B cell (primary cell): ENCODE results near the gene PRKAB1. TPM values are rescaled to one million over a fixed set of nuclear protein-coding genes. Genes with fewer than 3 reads are reported as not detected.

Experiments
- ATAC-seq: fragments of 200-7000 bp; cut with Tn5 transposase; one replicate; pipeline ENCODE4 v1.10.0; 2021; ENCODE audit warnings: low read depth, mild to moderate bottlenecking, moderate number of reproducible peaks, moderate library complexity
- CTCF ChIA-PET: fragments of 350-600 bp; sonication (Branson Sonifier 250); formaldehyde crosslinking; loops from one replicate; lab custom pipeline; 2021; ENCODE audit warnings: antibody characterized with exemption, inconsistent platforms; lab: Charles Lee
- POLR2A ChIA-PET: fragments of 350-600 bp; sonication (Branson Sonifier 250); formaldehyde crosslinking; loops from one replicate; lab custom pipeline; 2021; ENCODE audit warnings: antibody characterized with exemption; lab: Charles Lee
- DNase-seq: peaks from one replicate; pipeline ENCODE4 v3.0.0; 2013
- H2AFZ ChIP-seq: 2 replicates; pipeline ENCODE4 v1.6.1; 2012; ENCODE audit warnings: mild to moderate bottlenecking, low read depth, low read length; ENCODE audit not compliant: insufficient read depth, poor library complexity, severe bottlenecking
- H3K27ac ChIP-seq, 2 donors: 1 replicate in 1 of 2; 2 replicates in 1 of 2; pipeline ENCODE4 v1.5.1; 2012 to 2013; ENCODE audit warnings: low read length in 2 of 2, mild to moderate bottlenecking in 2 of 2, moderate library complexity in 1 of 2
- H3K27me3 ChIP-seq, 4 experiments: fragments of 200-600 bp in 1 of 4; sonication (generic) in 1 of 4; replicated peaks in 1 of 4; 1 replicate in 2 of 4; 2 replicates in 2 of 4; pipeline versions ENCODE4 v1.6.1 to v1.7.0; 2013 to 2016; ENCODE audit warnings: low read length in 3 of 4, mild to moderate bottlenecking in 2 of 4, mixed read lengths in 1 of 4, moderate library complexity in 1 of 4; ENCODE audit not compliant: insufficient read depth in 4 of 4, control insufficient read depth in 3 of 4; ENCODE audit errors: control extremely low read depth in 1 of 4
- H3K36me3 ChIP-seq, 2 experiments: replicated peaks in 1 of 2; 1 replicate in 1 of 2; 2 replicates in 1 of 2; pipeline versions ENCODE4 v1.6.1 to v1.7.1; 2013; ENCODE audit warnings: low read length in 1 of 2; ENCODE audit not compliant: insufficient read depth in 2 of 2, control insufficient read depth in 1 of 2; ENCODE audit errors: control extremely low read depth in 1 of 2, extremely low read depth in 1 of 2
- H3K4me1 ChIP-seq, 2 donors: fragments of 200-600 bp in 1 of 2; sonication (generic) in 1 of 2; 1 replicate in 1 of 2; 2 replicates in 1 of 2; pipeline versions ENCODE4 v1.5.1 to v1.6.1; 2013 to 2017; ENCODE audit warnings: low read length in 2 of 2; ENCODE audit not compliant: control insufficient read depth in 2 of 2, insufficient read depth in 2 of 2
- H3K4me2 ChIP-seq: replicated peaks from 2 replicates; pipeline ENCODE3; 2012; ENCODE audit warnings: mild to moderate bottlenecking, low read depth, low read length; ENCODE audit not compliant: poor library complexity, severe bottlenecking
- H3K4me3 ChIP-seq, 5 experiments: fragments of 200-600 bp in 1 of 5; sonication (generic) in 1 of 5; 1 replicate in 3 of 5; 2 replicates in 2 of 5; pipeline versions ENCODE4 v1.5.1 to v1.7.0; 2011 to 2016; ENCODE audit warnings: low read length in 4 of 5, mild to moderate bottlenecking in 4 of 5, low read depth in 2 of 5, control low read depth in 1 of 5, moderate library complexity in 1 of 5; ENCODE audit not compliant: insufficient read depth in 1 of 5; ENCODE audit errors: control extremely low read depth in 1 of 5, extremely low read depth in 1 of 5
- H3K79me2 ChIP-seq: fragments of 200-600 bp; sonication (generic); one replicate; pipeline ENCODE4 v1.6.0; 2016; ENCODE audit warnings: low read length; ENCODE audit not compliant: control insufficient read depth, insufficient read depth
- H3K9ac ChIP-seq: fragments of 200-600 bp; sonication (generic); 2 replicates; pipeline ENCODE4 v1.6.1; 2017; ENCODE audit warnings: mild to moderate bottlenecking, low read length, moderate library complexity
- H3K9me3 ChIP-seq, 3 donors: one replicate each; pipeline versions ENCODE4 v1.6.1 to v1.7.1; 2013; ENCODE audit warnings: low read length in 2 of 3; ENCODE audit not compliant: control insufficient read depth in 2 of 3, insufficient read depth in 1 of 3; ENCODE audit errors: control extremely low read depth in 1 of 3
- H4K20me1 ChIP-seq: 2 replicates; pipeline ENCODE4 v1.6.0; 2012; ENCODE audit warnings: mild to moderate bottlenecking, low read length; ENCODE audit not compliant: insufficient read depth, control insufficient read depth, poor library complexity, severe bottlenecking
- H3K27ac Mint-ChIP-seq: one replicate; pipeline ENCODE4 v1.8.0; 2021; ENCODE audit warnings: mixed read lengths
- H3K27me3 Mint-ChIP-seq: one replicate; pipeline ENCODE4 v1.8.0; 2021; ENCODE audit warnings: mixed read lengths
- H3K4me1 Mint-ChIP-seq: one replicate; pipeline ENCODE4 v1.8.0; 2021; ENCODE audit warnings: mixed read lengths
- H3K4me3 Mint-ChIP-seq: one replicate; pipeline ENCODE4 v1.8.0; 2021; ENCODE audit warnings: mixed read lengths
- H3K9me3 Mint-ChIP-seq: one replicate; pipeline ENCODE4 v1.8.0; 2022; ENCODE audit warnings: mixed read lengths; ENCODE audit not compliant: insufficient read depth
- EZH2 ChIP-seq: IDR thresholded peaks from 2 replicates; pipeline ENCODE4 v1.6.1; 2012; ENCODE audit warnings: borderline replicate concordance, low read depth, mild to moderate bottlenecking, moderate library complexity, low read length; ENCODE audit not compliant: insufficient read depth, poor library complexity, severe bottlenecking
- WGBS: methylation state at CpG from one replicate; pipeline ENCODE4 v1.1.5; 2013; ENCODE audit warnings: missing lambda C conversion rate; ENCODE audit not compliant: insufficient coverage; 5-methylcytosine and 5-hydroxymethylcytosine counted together
- intact Hi-C: fragments of 100-400 bp; cut with micrococcal nuclease; formaldehyde crosslinking; loops from one replicate; pipeline ENCODE4 v1.10.0; 2022
- polyA plus RNA-seq: library from polyadenylated mRNA; depleted of rRNA; stranded (reverse); fragments of >200 nt; gene quantifications from 2 replicates; pipeline ENCODE4 v1.2.3, GENCODE V29; 2012
- total RNA-seq, 2 donors: library from RNA; stranded (reverse); fragments of 120-200 nt in 1 of 2; gene quantifications; 1 replicate in 1 of 2; 2 replicates in 1 of 2; pipeline versions ENCODE4 v1.2.3 to v1.2.4, GENCODE V29; 2013 to 2022
- TF ChIP-seq, protein P1 (sequence below): fragments of 200-600 bp; IDR thresholded peaks from one replicate; pipeline ENCODE4 v1.8.0; 2022; ENCODE audit warnings: antibody characterized with exemption, mild to moderate bottlenecking

The PRKAB1 gene
- total and polyA plus RNA-seq, 2 donors (not counting 1 experiment from before 2014, with no cell fraction given): 36.4 to 56.4 TPM

DNA sequence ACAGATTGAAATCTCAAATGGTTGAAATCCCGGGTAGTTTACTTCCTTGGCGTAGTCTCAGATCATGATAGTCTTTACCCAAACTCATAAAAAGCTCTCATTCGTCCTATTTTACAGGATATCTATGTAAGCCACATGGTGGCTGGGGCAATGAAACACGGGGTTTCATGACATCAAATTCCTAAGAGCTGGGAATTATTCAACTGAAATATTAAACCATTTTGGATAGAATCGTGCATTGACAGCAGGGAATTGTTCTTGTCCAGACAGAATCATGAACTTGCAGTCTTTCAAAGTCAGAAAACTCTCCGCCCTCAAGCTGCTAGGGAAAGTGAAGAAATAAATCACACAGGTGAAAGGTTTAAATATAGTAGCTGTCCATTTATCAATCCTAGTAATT lies 33.2 kb upstream of the PRKAB1 start:
- H3K4me1 ChIP-seq: no peaks in the 10 kb centered on the region
- no peaks in the 10 kb centered on the region for H3K36me3 ChIP-seq
- peaks cover 0 to 13% (median 3%) of the 10 kb centered on the region in 4 experiments for H3K27me3 ChIP-seq
- H3K4me3 ChIP-seq: no peak overlapping the region
- DNase-seq (no peak), ATAC-seq (no peak)
- H4K20me1 ChIP-seq: no peaks in the 10 kb centered on the region
- Mint-ChIP-seq H3K9me3 (no peaks in the 10 kb centered on the region), H3K27ac (no peak overlapping the region), H3K4me1 (no peaks in the 10 kb centered on the region), H3K4me3 (no peak overlapping the region), H3K27me3 (peaks cover 43% of the 10 kb centered on the region)
- H3K27ac ChIP-seq: no peak overlapping the region
- no peaks in the 10 kb centered on the region for H3K79me2 ChIP-seq
- H2AFZ ChIP-seq: no peak overlapping the region
- H3K9me3 ChIP-seq: no peaks in the 10 kb centered on the region
- H3K4me2 ChIP-seq: no peak overlapping the region
- ChIA-PET POLR2A (no interaction called here), CTCF (no interaction called here)
- intact Hi-C loops: no loop called here
- no peak for TF ChIP-seq EZH2
- TF ChIP-seq, protein P1, sequence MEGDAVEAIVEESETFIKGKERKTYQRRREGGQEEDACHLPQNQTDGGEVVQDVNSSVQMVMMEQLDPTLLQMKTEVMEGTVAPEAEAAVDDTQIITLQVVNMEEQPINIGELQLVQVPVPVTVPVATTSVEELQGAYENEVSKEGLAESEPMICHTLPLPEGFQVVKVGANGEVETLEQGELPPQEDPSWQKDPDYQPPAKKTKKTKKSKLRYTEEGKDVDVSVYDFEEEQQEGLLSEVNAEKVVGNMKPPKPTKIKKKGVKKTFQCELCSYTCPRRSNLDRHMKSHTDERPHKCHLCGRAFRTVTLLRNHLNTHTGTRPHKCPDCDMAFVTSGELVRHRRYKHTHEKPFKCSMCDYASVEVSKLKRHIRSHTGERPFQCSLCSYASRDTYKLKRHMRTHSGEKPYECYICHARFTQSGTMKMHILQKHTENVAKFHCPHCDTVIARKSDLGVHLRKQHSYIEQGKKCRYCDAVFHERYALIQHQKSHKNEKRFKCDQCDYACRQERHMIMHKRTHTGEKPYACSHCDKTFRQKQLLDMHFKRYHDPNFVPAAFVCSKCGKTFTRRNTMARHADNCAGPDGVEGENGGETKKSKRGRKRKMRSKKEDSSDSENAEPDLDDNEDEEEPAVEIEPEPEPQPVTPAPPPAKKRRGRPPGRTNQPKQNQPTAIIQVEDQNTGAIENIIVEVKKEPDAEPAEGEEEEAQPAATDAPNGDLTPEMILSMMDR: no peak
- H3K9ac ChIP-seq: no peak overlapping the region
- no CpG with 5 or more reads among the region's 6 CpGs for WGBS

DNA sequence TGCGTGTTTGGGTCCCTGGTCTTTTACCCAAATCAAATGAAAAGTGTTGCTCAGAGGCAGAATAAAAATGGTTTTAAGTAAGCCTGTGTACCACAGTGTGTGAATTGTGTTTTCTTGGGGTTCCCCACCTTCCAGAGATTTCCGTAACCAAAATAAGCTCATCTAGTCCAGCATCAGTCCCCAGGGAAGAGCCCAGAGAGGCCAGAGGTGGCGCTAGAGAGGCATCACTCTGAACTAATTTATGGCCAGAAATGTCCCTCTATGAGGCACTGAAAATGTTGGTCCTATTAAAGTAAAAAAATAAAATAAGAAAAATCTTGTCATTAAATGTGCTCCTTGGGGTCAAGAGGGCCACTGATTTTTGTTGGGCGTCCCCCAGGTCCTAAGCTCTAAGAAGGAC lies 24.9 kb upstream of the PRKAB1 start:
- H3K27me3 ChIP-seq: peaks cover 0 to 7% (median 0%) of the 10 kb centered on the region in 4 experiments
- H3K4me2 ChIP-seq: no peak overlapping the region
- 91% methylated on average over 2 of the region's 4 CpGs for WGBS
- Mint-ChIP-seq H3K9me3 (no peaks in the 10 kb centered on the region), H3K27ac (no peak overlapping the region), H3K27me3 (peaks cover 38% of the 10 kb centered on the region), H3K4me1 (no peaks in the 10 kb centered on the region), H3K4me3 (no peak overlapping the region)
- H3K36me3 ChIP-seq: no peaks in the 10 kb centered on the region
- ATAC-seq (no peak), DNase-seq (no peak)
- intact Hi-C loops: no loop called here
- H3K9ac ChIP-seq: no peak overlapping the region
- no peaks in the 10 kb centered on the region for H3K4me1 ChIP-seq
- TF ChIP-seq, protein P1: peak; percentile 32
- no peak for TF ChIP-seq EZH2
- CTCF ChIA-PET: no interaction called here
- no peak overlapping the region for H3K4me3 ChIP-seq
- no peaks in the 10 kb centered on the region for H3K79me2 ChIP-seq
- POLR2A ChIA-PET: no interaction called here
- no peak overlapping the region for H3K27ac ChIP-seq
- H4K20me1 ChIP-seq: no peaks in the 10 kb centered on the region
- no peak overlapping the region for H2AFZ ChIP-seq
- peaks cover 0 to 2% (median 0%) of the 10 kb centered on the region in 3 donors for H3K9me3 ChIP-seq
